HPDE6-E6E7 (cell line): ENCODE data around the gene MACROD1.

ENCODE experiments used
- DNase-seq: peaks from one replicate; pipeline ENCODE4 v3.0.0; 2011; ENCODE audit warnings: missing footprints; ENCODE audit errors: extremely low spot score

Gene MACROD1

GRCh38 chr11:63958008-63958407 is 207.9 kb downstream of the MACROD1 start:
- DNase-seq, result no peak

- DNase-seq, result no peak
Observed at GRCh38 chr11:63952570-63952969, 213.3 kb downstream of the MACROD1 start.

- no peak for DNase-seq
Observed at GRCh38 chr11:63951779-63952536, 214.0 kb downstream of the MACROD1 start.
